Lung (tissue), 12 donors: ENCODE data around the gene TBC1D13. TPM values are rescaled to one million over a fixed set of nuclear protein-coding genes. Genes with fewer than 3 reads are reported as not detected.

ENCODE experiments used
- ATAC-seq: fragments of 200-7000 bp; cut with Tn5 transposase; one replicate; pipeline ENCODE4 v1.9.1; 2020; ENCODE audit warnings: moderate number of reproducible peaks; ENCODE audit not compliant: insufficient read depth, low FRiP score
- DNase-seq, 3 donors: peaks; one replicate each; pipeline ENCODE4 v3.0.0-alpha.2; 2013 to 2017
- H3K27ac ChIP-seq, 2 donors: one replicate each; pipeline ENCODE4 v1.5.1; 2013; ENCODE audit warnings: mild to moderate bottlenecking in 2 of 2, moderate library complexity in 2 of 2, control low read depth in 1 of 2, inconsistent platforms in 1 of 2, low read depth in 1 of 2, low read length in 1 of 2
- H3K27me3 ChIP-seq, 3 donors: one replicate each; pipeline ENCODE4 v1.5.1; 2013; ENCODE audit warnings: low read length in 2 of 3; ENCODE audit not compliant: control insufficient read depth in 3 of 3, insufficient read depth in 3 of 3
- H3K36me3 ChIP-seq, 4 donors: one replicate each; pipeline ENCODE4 v1.5.1; 2013; ENCODE audit warnings: low read length in 4 of 4, mild to moderate bottlenecking in 1 of 4, moderate library complexity in 1 of 4; ENCODE audit not compliant: control insufficient read depth in 4 of 4, insufficient read depth in 4 of 4
- H3K4me1 ChIP-seq, 5 donors: one replicate each; pipeline ENCODE4 v1.5.1; 2013; ENCODE audit warnings: low read length in 5 of 5, mild to moderate bottlenecking in 2 of 5, moderate library complexity in 1 of 5; ENCODE audit not compliant: control insufficient read depth in 5 of 5, insufficient read depth in 5 of 5
- H3K4me3 ChIP-seq: one replicate; pipeline ENCODE4 v1.5.1; 2013; ENCODE audit warnings: mild to moderate bottlenecking, control low read depth, moderate library complexity
- H3K9ac ChIP-seq, 2 donors: one replicate each; pipeline ENCODE4 v1.5.1; 2013; ENCODE audit warnings: low read length in 2 of 2, control low read depth in 1 of 2; ENCODE audit not compliant: insufficient read depth in 1 of 2
- H3K9me3 ChIP-seq, 4 donors: one replicate each; pipeline ENCODE4 v1.5.1; 2013; ENCODE audit warnings: low read length in 3 of 4, mild to moderate bottlenecking in 1 of 4, moderate library complexity in 1 of 4; ENCODE audit not compliant: control insufficient read depth in 4 of 4, insufficient read depth in 3 of 4
- CTCF ChIP-seq: IDR thresholded peaks from 2 replicates; pipeline ENCODE4 v1.5.1; 2012; ENCODE audit warnings: mild to moderate bottlenecking; ENCODE audit errors: control extremely low read depth, extremely low read depth
- WGBS, 2 donors: extraction: QIAGEN DNeasy Blood & Tissue Kit; methylation state at CpG; one replicate each; pipeline ENCODE4 v1.1.7; 2013; 5-methylcytosine and 5-hydroxymethylcytosine counted together
- polyA plus RNA-seq, 2 donors: library from polyadenylated mRNA; stranded (reverse); fragments of 200-250 nt; gene quantifications; one replicate each; pipeline ENCODE4 v1.2.1, GENCODE V29; 2013
- total RNA-seq, 2 donors: library from RNA; depleted of rRNA in 1 of 2; stranded (reverse); fragments of >200 nt in 1 of 2; gene quantifications; one replicate each; pipeline ENCODE4 v1.2.1, GENCODE V29; 2014 to 2021
- donor health status: control.
- donor health status: control.
- donor health status: Bipolar disorder and iron deficiency.
- donor health status: healthy.
- donor health status: DM: yes; HTN: yes; CAD: no.

The TBC1D13 gene
- total and polyA plus RNA-seq, 4 donors, result 9.7 to 27.7 (median 14.1) TPM

- H3K27ac ChIP-seq, result no peak overlapping the region
- 91 to 96% methylated on average over 18 to 19 of the region's 19 CpGs for WGBS, 2 donors
- no peak for TF ChIP-seq CTCF
- no peak overlapping the region for H3K9ac ChIP-seq
- H3K27me3 ChIP-seq, result no peaks in the 10 kb centered on the region
- H3K9me3 ChIP-seq, result peaks cover 0 to 2% (median 0%) of the 10 kb centered on the region in 4 donors
- DNase-seq (no peak), ATAC-seq (no peak)
- peaks cover 5 to 58% (median 12%) of the 10 kb centered on the region in 4 donors for H3K36me3 ChIP-seq
- peaks cover 0 to 6% (median 4%) of the 10 kb centered on the region in 5 donors for H3K4me1 ChIP-seq
- no peak overlapping the region for H3K4me3 ChIP-seq
These were observed 36.4 kb downstream of the TBC1D13 start for GRCh38 chr9:128823362-128823902.

GRCh38 chr9:128823903-128824406, 36.9 kb downstream of the TBC1D13 start:
- H3K27ac ChIP-seq, result no peak overlapping the region
- ATAC-seq, result no peak
- WGBS, 2 donors, result 86 to 93% methylated on average over 12 of the region's 12 CpGs
- peaks cover 5 to 58% (median 13%) of the 10 kb centered on the region in 4 donors for H3K36me3 ChIP-seq
- peaks cover 0 to 10% (median 5%) of the 10 kb centered on the region in 5 donors for H3K4me1 ChIP-seq
- H3K27me3 ChIP-seq, result no peaks in the 10 kb centered on the region
- TF ChIP-seq CTCF, result no peak
- H3K9me3 ChIP-seq, result peaks cover 0 to 1% (median 0%) of the 10 kb centered on the region in 4 donors
- DNase-seq, result no peak
- H3K9ac ChIP-seq, result no peak overlapping the region
- H3K4me3 ChIP-seq, result no peak overlapping the region

- Histone ChIP-seq H3K4me3 (no peak overlapping the region), H3K4me1 (peaks cover 0 to 8% (median 2%) of the 10 kb centered on the region in 5 donors), H3K9me3 (no peaks in the 10 kb centered on the region), H3K27me3 (no peaks in the 10 kb centered on the region), H3K36me3 (peaks cover 5 to 58% (median 13%) of the 10 kb centered on the region in 4 donors), H3K9ac (no peak overlapping the region), H3K27ac (no peak overlapping the region)
- ATAC-seq (no peak), DNase-seq (no peak)
- TF ChIP-seq CTCF, result no peak
- 92 to 97% methylated on average over 7 of the region's 7 CpGs for WGBS, 2 donors
These were observed 37.9 kb downstream of the TBC1D13 start for GRCh38 chr9:128824911-128825310.
